Epithelial cell of esophagus (primary cell): ENCODE results near the gene ATAD2B.

Experiments
- DNase-seq: peaks from one replicate; pipeline ENCODE4 v3.0.0; 2010; ENCODE audit warnings: low read depth
- H3K4me3 ChIP-seq: 2 replicates; pipeline ENCODE4 v1.5.1; 2011; ENCODE audit warnings: mild to moderate bottlenecking, low read length, control low read depth
- TF ChIP-seq, protein P1 (sequence below): IDR thresholded peaks from 2 replicates; pipeline ENCODE4 v1.5.1; 2011; ENCODE audit warnings: low read depth, mild to moderate bottlenecking, low read length, control low read depth, inconsistent platforms; ENCODE audit not compliant: insufficient read depth; ENCODE audit errors: missing control alignments

ATAD2B gene

DNA sequence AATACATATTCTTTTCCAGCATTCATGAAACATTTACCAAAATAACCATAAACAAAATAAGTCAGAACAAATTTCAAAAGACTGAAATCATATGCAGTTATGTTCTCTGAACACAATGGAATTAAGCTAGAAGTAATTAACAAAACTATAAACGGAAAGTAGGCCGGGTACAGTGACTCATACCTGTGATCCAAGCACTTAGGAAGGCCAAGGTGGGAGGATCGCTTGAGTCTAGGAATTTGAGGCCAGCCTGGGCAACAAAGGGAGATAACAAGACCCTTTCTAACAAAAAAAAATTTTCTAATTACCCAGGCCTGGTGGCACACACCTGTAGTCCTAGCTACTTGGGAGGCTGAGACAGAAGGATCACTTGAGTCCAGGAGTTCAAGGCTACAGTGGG, 14.9 kb downstream of the ATAD2B start:
- TF ChIP-seq, protein P1, sequence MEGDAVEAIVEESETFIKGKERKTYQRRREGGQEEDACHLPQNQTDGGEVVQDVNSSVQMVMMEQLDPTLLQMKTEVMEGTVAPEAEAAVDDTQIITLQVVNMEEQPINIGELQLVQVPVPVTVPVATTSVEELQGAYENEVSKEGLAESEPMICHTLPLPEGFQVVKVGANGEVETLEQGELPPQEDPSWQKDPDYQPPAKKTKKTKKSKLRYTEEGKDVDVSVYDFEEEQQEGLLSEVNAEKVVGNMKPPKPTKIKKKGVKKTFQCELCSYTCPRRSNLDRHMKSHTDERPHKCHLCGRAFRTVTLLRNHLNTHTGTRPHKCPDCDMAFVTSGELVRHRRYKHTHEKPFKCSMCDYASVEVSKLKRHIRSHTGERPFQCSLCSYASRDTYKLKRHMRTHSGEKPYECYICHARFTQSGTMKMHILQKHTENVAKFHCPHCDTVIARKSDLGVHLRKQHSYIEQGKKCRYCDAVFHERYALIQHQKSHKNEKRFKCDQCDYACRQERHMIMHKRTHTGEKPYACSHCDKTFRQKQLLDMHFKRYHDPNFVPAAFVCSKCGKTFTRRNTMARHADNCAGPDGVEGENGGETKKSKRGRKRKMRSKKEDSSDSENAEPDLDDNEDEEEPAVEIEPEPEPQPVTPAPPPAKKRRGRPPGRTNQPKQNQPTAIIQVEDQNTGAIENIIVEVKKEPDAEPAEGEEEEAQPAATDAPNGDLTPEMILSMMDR = no peak
- DNase-seq = peak; percentile 38

DNA sequence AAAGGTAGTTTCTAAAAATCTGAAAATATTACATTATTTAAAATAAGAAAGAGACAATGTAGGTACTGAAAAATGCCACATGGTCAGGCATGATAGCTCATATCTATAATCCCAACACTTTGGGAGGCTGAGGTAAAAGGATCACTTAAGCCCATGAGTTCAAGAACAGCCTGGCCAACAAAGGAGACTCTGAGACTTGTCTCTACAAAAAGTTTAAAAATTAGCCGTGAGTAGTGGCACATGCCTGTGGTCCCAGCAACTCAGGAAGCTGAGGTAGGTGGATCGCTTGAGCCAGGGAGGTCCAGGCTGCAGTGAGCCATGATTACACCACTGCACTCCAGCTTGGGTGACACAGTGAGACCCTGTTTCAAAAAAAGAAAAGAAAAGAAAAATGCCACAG, 21.8 kb downstream of the ATAD2B start:
- H3K4me3 ChIP-seq = no peak overlapping the region
- DNase-seq = peak; percentile 14
- TF ChIP-seq, protein P1 = no peak

More for the DNA sequence above, 14.9 kb downstream of the ATAD2B start:
- H3K4me3 ChIP-seq = no peak overlapping the region

DNA sequence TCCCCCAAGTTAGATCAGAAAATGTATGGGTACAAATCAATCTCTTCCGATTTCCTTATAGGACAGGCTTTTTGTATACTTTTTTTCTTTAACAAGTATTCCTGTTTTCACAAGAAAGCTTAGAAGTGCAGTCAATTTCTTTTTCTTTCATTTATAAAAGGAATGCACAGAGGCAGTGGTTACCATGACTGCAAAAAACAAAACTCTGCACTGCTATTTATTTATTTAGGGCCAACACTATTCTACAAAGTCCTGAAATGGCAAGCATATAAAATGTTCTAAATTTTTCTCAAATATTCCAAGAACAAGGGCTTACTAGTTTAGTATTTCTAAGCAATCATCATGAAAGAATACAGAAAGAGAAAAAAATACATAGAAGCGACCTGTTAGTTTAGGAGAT, 22.2 kb downstream of the ATAD2B start:
- TF ChIP-seq, protein P1 = no peak
- no peak overlapping the region for H3K4me3 ChIP-seq
- no peak for DNase-seq

DNA sequence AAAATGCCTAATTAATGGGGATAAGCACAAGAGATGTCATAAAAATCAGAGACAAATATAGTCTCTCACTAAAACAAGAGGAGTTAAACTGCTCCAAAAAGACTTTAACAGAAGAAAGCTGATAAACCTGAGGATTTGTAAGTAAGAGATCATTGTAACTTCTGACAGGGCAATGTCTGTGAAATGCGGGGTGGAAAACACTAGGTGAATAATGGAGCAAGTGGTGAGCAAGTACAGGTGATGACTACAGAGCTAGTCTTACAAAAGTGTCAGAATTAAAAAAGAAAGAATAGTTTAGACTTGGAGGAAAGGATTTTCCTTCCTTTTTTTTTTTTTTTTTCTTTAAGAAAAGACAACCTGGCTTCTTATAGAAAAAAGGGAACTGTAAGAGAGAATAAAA, 22.7 kb downstream of the ATAD2B start:
- no peak overlapping the region for H3K4me3 ChIP-seq
- TF ChIP-seq, protein P1 = no peak
- DNase-seq = peak; percentile 54

DNA sequence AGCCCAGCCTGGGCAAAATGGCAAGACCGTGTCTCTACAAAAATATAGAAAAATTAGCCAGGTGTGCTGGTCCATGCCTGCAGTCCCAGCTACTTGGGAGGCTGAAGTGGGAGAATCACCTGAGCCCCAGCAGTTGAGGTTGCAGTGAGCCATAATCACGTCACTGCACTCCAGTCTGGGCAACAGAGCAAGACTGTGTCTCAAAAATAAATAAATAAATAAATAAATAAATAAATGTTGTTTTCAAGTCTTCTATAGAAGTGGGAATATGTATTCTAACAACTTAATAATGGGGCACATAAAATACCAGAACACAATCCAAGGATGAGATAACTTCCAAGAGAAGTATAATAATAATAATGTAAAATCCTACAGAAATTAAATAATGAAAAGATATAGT, 23.9 kb downstream of the ATAD2B start:
- TF ChIP-seq, protein P1 = no peak
- no peak for DNase-seq

DNA sequence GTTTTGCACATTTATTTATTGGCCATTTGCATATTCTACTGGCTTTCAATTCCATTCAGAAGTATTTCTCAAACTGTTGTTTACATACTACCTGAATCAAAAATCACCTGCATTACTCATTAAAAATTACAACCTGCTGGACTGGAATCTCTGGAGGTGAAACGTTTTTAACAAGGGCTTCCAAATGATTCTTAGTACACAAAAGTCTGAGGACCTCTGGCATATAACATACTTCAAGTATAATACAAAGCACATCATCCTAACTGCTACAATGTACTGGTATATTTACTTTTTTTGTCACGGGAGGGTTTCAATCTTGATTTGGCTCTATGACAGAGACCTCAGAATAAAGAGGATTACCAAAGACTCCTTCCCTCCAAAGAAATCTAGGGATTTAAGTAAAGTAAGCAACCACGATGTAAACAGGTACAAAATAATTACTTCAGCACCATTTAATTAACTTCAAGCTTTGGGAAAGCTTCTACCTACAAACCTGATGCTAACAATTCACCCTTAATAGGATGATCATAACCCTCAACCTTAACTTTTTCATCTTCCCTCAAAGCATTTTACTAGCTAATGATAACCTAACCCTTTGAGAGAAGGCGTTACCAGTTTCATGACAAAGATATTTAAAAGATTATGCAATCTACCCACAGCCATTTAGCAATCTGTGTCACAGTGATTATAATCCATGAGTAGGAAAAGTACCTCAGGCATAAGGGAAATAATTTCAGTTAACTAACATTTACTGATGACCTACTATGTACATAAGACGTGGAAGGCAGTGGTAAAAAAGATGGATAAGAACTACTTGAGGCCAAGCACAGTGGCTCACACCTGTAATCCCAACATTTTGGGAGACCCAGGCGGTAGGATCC, 24.7 kb downstream of the ATAD2B start:
- no peak overlapping the region for H3K4me3 ChIP-seq
- TF ChIP-seq, protein P1 = no peak
- DNase-seq = peak; percentile 87

More for the DNA sequence above, 23.9 kb downstream of the ATAD2B start:
- no peak overlapping the region for H3K4me3 ChIP-seq

DNA sequence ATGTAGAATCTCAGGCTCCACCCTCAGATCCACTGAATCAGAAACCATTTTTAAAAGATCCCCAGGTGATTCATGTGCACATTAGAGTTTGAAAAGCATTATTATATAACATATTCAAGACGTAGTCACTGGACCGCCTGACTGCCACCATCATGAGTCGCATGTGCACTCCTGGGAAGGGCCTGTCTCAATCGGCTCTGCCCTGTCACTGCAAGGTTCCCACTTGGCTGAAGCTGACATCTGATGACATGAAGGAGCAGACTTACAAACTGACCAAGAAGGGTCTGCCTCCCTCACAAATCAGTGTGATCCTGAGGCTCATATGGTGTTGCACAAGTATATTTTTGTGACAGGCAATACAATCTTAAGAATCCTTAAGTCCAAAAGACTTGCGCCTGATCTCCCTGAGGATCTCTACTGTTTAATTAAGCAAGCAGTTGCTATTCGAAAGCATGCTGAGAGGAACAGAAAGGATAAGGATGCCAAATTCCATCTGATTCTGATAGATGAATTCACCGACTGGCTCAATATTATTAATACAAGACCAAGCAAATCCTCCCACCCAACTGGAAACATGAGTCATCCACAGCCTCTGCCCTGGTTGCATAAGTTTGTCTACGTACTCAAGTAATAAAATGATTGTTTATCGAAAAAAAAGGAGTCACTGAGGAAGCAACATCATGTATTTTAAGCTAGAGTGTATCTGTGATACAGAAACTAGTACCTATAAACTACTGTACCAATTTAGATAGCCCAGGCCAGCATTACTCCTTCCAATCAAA, 26.2 kb downstream of the ATAD2B start:
- DNase-seq = peak; percentile 89
- TF ChIP-seq, protein P1 = no peak
- peak overlapping the region; percentile 2 for H3K4me3 ChIP-seq
